ENCODE measurements around the gene C1QTNF7.

- no peak for TF ChIP-seq CTCF (IDR thresholded peaks at IDR 0.05; ENCODE audit: low read depth, low read length)
- no peak for TF ChIP-seq EZH2phosphoT487 (IDR thresholded peaks at IDR 0.05; ENCODE audit: low read depth)
These were observed 17.1 kb upstream of the C1QTNF7 start for GRCh38 chr4:15410750-15411149.

All from OCI-LY3 (cell line).